Stimulated activated CD8-positive, alpha-beta memory T cell treated with anti-CD3 and anti-CD28 coated beads, Interleukin-4, amount 100 ng/mL, for 1 hour (primary cell): ENCODE data around the gene RPS23.
"Not testable (repeated sequence)": the region's sequence is repeated elsewhere in the genome, so short reads cannot be mapped to it uniquely, and the experiment has no call there.

Source experiments
- DNase-seq, 2 donors: peaks; one replicate each; pipeline ENCODE4 v3.0.0-alpha.2; 2020; ENCODE audit warnings: low read depth in 2 of 2, low spot score in 1 of 2

The RPS23 gene

DNA sequence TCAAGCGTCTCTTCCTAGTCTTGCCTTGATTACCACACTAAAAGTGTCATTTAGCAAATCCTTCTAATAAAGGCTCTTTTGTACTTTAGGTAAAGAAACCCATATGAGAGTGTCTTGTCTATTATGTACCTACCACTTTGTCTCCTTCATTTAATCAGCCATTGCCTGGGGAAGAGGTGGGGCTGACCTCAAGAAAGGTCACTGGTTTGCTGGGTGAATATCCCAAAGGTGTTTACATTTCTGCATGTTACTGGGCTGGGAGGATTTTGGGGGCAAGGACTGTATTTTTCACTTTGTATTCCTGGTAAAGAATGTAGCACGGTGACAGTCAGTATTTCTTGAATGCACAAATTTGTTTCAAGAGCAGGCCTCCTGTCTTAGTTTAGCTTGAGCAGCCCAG, 11.9 kb upstream of the RPS23 start:
- no peak for DNase-seq

- no peak for DNase-seq
Measured at GRCh38 chr5:82287625-82288024, 9.5 kb upstream of the RPS23 start.

- no peak for DNase-seq
Measured at GRCh38 chr5:82285206-82285605, 7.1 kb upstream of the RPS23 start.

GRCh38 chr5:82283893-82284292, 5.7 kb upstream of the RPS23 start:
- DNase-seq, result no peak

DNA sequence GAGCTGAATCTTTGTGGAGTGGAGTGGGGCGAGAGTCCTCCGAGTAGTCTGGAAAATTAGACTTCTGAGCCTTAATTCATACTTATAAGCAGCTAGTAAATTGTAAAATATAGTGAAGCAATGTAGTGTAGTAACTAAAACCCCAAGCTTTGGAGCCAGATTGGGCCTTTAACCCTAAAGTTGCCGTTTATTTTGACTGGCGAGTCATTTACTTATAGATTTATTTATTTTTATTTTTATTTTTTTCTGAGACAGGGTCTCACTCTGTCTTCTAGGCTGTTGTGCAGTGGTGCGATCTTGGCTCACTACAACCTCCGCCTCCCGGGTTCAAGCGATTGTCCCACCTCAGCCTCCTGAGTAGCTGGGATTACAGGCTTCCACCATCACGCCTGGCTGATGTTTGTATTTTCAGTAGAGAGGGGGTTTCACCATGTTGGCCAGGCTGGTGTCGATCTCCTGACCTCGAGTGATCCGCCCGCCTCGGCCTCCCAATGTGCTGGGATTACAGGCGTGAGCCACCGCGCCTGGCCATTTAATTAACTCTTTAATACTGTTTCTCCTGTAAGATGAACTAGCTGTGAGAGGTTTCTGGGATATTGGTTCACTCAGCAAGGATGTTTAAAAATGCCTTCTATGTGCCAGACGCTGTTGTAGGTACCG, 687 bp upstream of the RPS23 start:
- DNase-seq, result no peak

GRCh38 chr5:82277613-82277986, 554 bp downstream of the RPS23 start:
- no peak for DNase-seq

DNA sequence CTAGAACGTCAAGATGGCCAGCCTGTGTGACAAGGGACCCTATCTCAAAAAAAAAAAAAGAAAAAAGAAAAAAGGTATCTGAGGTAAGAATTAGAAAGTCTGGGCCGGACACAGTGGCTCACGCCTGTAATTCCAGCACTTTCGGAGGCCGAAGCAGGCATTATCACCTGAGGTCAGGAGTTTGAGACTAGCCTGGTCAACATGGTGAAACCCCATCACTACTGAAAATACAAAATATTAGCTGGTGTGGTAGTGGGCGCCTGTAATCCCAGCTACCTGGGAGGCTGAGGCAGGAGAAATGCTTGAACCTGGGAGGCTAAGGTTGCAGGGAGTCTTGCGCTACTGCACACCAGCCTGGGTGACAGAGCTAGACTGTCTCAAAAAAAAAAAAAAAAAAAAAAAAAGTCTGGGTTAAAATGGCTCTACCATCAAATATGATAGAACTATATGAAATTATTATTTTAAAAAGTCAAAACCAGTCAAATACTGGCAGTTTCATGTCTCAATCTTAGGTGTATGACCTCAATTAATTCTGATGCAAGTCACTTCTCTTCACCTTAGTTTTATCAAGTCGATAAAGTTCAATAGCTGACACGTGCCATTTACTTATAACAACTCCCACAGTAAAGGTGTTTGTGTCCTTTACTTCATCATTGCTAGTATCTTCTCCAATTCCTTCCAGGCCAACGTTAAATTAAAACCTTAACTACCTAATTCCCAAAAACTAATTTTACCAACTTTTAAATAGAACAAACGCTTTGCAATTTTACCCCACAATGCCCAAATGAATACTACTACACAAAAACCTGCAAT, 1.1 kb downstream of the RPS23 start:
- DNase-seq, result no peak

GRCh38 chr5:82275216-82275664, 2.9 kb downstream of the RPS23 start:
- DNase-seq, result no peak

DNA sequence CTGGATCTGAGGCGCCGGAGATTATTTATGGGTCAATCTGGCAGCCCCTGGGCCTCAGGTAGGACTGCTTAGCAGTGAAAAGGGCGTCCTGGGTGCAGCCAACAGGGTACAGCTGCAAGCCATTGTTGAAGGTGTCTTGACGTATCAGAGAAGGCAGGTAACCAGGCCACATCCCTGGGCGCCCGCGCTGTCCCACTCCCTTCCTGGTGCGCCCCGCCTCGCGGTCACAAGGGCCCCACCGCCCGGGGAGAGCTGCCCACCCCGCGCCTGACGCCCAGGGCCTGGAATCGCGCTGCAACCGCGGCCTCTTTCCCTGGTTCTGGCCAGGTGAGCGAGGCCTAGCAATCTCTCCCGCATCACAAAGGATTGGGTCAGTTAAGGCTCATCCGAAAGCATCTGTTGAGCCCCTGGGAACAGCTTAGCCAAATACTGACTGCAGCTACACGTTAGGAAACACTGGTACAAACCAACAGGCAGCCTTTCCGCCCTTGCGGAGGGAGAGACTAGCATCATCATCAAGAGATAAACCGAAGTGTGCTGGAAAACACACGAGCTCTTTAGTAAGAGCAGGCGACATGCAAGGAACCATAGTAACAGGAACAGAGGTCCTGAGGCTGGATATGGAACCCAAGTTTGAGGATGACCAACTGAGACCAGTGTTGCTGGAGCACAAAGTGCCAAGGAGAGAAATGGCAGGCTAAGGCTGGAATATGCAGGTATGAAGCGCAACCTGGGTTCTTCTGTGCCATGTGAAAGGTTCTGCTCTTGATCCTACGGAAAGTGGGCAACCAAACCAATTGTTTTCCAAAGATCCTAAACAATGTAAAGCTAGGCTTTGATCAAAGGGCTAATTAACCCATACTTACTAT, 3.6 kb downstream of the RPS23 start:
- no peak for DNase-seq

- not testable (repeated sequence) for DNase-seq
Measured at GRCh38 chr5:82273426-82273825, 4.7 kb downstream of the RPS23 start.

DNA sequence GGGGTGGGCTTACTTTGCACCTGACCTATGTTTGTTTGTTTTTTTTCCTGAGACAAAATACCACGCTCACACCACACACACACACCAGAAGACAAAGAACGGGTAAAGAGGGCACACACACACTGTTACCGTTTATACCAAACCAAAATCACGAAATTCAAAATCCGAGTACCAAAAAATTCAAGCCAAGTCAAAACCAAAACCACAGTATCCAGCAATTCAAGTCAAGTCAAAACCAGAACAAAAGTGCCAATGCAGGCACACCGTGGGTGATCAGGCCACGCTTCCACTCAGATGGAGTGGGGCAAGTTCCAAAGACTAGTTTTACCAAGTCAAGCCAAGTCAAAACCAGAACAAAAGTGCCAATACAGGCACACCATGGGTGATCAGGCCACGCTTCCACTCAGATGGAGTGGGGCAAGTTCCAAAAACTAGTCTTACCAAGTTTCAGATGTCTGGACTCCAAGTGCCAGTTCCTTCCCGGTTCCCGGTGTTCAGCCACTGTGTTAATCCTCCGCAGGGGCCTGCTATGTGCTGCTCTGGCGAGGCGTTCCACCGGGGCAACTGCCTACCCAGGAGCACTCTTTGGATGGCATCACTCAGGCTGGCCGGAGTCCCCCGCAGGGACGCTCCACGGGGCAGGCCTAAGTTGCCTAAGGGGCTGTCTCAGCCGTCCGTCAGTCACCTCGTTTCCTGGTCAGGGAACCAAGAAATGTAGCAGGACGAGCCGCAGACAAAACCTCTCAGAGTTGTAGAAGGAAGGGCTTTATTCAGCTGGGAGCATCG, 5.4 kb downstream of the RPS23 start:
- DNase-seq, result not testable (repeated sequence)

DNA sequence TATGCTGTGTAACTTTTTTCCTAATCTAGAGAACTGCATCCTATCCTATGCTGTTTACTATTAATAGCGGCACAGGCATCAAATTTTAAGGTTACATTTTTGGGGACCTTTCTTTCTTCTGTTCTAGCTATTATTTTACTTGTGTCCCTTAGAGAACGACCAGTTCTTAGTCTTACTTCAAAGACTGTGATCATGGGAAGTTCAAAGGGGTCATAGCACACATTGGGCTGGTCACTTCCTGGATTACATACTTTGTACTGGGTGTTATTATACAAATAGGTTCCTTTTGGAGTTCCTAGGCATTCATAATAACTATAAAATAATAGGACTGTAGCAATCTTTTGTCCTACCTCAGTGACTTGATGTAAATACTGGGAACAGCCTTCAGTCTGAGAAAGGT, 8.8 kb downstream of the RPS23 start:
- DNase-seq, result not testable (repeated sequence)

- not testable (repeated sequence) for DNase-seq
Measured at GRCh38 chr5:82267297-82267933, 10.7 kb downstream of the RPS23 start.

- DNase-seq, result no peak
Measured at GRCh38 chr5:82265047-82265446, 13.1 kb downstream of the RPS23 start.

DNA sequence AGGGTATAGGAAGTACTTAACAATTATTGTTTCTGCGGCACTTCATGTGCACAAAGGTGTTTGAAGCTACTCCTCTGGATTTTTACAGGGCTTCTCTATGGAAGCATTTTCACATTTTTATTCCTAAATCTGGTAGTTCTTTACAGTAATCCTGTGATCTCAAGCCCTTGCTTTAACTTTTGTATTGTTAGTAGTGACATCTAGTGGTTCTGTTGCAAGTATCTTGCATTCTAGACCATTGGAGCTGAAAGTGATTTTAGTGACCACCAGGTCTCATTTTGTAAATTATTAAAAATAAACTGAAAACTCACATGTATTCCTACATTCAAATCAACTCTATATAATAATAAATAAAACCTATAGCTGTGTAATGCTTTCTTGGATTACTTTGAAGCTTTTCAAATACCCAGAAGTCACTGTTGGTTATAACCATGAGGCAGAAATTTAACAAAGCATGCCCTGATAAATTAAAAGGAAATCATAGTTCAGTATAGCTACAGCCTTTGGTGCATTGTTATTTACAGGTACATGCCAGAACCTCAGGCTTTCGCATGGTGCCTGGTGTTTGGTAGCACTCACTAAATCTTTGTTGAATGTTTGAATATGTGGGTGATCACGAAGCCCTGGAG, 18.9 kb downstream of the RPS23 start:
- DNase-seq, result no peak

- no peak for DNase-seq
Measured at GRCh38 chr5:82257729-82258128, 20.4 kb downstream of the RPS23 start.

GRCh38 chr5:82257247-82257646, 20.9 kb downstream of the RPS23 start:
- no peak for DNase-seq

DNA sequence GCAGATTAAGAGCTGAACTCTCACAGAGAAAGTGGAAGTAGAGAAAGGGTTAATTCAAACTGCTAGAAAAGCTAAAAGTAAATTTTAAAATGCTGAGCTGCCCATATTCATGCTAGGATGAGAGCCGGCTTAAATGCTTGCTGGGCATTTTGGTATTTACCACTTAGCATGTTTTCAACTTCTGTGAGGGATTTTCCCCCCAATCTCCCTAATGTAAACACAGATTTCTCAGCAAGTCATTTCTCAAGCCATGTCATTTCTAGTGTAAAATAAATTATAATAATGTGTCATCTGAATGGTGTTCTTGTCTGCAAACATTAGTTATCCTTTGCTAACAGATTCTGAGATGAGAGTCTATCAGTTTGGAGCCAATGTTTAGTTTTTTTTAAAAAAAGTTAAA, 22.3 kb downstream of the RPS23 start:
- DNase-seq, result no peak

- DNase-seq, result no peak
Measured at GRCh38 chr5:82252744-82253143, 25.4 kb downstream of the RPS23 start.

DNA sequence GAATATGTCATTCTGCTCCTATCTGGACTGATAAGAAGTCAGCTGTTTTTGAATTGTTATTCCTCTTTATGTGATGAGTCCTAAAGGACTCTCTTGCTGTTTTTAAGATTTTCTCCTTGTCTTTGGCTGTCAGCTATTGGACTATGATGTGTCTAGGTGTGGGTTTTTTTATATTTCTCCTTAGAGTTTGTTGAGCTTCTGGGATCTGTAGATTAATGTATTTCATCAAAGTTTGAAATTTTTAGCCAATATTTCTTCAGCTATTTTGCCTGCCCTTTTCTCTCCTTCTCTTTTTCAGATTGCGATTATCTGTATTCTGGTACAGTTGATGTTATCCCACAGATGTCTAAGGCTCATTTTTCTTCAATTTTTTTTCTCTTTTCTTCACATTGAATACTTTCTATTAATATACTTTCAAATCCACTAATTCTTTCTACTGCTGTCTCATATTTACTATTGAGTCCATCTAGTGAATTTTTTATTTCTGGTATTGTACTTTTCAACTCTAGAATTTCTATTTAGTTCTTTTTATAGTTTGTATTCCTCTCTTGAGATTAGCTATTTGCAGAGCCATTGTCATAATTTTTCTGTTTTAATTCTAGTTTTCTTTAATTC, 31.1 kb downstream of the RPS23 start:
- DNase-seq, result no peak
